Measurements from ENCODE around the gene ADAP1.

DNA sequence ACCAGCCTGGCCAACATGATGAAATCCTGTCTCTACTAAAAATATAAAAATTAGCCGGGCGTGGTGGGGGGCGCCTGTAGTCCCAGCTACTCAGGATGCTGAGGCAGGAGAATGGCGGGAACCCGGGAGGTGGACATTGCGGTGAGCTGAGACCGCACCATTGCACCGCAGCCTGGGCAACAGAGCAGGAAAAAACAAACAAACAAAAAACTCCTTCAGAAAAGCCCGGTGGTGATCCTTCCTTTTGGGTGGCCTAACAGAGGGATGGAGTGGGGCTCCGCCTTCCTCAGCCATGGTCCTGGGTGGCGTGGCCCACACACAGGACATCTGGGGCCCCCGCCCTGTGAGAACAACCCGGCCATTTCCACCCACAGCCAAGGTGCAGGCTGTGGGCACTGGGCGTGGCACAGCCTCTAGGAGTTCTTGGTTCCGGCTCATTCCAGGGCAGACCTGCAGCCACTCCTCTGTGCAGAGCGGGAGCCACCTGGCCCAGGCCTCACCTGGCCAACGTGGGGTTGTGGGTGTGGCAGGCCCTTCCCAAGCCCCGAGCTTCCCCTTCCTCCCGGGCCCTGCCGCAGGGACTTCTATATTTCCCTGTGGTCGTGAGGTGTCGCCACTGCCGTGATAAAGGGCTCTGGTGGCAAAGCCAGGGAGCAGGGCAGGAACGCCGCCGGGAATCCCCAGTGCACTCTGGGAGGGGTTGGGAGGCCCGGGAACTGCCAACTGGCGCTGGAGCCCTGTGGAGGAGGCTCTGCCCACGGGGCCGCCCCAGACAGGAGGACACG is 40.6 kb downstream of the ADAP1 start:
- no peak for TF ChIP-seq EZH2phosphoT487 (IDR thresholded peaks at IDR 0.05; ENCODE audit: insufficient read depth, low read depth)
- no peak for TF ChIP-seq EZH2 (IDR thresholded peaks at IDR 0.05; ENCODE audit: insufficient read depth, poor library complexity, severe bottlenecking)
